Kidney tubule cell (primary cell): ENCODE data around the gene KY.

Source experiments
- DNase-seq: peaks from one replicate; pipeline ENCODE4 v3.0.0-alpha.2; 2018; ENCODE audit warnings: low spot score

The KY gene, protein sequence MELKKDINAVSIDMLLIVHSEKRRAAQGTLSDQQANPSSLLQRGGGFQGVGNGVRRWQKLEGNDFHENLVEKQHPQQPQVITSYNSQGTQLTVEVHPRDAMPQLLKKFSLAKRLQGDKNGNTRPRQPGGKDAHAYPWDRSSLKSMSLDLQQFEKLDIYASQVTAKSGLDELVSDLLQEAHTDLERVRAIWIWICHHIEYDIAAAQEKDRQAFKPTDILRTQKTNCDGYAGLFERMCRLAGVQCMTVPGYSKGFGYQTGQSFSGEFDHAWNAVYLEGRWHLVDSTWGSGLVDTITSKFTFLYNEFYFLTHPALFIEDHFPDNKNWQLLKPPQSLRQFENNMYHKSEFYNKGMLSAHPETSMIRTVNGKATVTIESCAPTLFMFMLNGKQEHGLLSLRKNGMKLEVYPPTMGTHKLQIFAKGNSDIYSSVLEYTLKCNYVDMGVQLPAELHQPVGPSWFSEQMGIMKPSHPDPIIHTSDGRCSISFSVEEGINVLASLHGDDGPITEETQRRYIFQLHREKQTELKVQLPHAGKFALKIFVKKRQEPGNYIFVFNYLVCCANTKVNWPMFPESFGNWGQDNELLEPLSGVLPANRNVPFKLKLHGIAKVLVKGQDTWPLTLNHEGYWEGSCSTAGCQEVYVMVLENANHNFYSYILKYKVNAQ

DNA sequence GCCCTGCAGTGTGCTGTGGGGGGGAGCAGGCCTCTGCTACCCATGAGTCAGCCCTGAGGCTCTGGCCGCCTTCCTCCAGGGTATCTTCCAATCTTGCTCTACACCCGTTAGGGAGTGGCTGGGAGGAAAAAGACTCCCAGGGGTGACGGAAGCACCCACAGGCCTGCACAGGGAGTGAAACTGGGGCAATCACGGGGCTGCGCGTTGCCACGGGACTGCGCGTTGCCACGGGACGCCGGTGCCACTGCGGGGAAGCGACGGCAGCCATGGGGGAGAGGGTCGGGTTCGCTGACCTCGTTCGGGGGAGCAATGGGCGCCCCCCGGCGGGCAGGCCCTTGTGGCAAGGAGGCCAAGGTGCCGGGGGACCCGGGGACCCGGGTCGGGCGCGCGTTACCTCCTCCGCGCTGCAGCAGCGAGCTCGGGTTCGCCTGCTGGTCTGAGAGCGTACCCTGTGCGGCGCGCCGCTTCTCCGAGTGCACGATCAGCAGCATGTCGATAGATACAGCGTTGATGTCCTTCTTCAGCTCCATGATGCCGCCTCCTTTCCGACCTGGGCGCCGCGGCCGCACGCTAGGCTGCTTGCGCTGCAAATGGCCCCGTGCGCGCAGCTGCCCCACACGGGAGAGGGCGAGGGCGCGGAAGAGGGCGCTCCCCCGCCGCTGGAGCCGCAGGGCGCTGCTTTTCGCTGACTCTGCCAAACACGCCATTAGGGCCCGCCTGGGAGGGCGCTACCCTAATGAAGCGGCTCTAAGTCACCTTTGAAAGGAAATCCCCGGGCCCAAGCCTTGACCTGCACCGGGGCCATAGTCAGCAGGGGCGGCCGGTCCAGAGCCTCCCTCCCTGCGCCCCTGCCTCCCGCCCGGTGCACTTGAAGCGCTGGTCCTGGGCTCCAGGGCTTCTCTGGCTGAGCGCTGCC, at the start of gene KY:
KY (minus strand) TSS at position 592 of the 916 bp plus-strand sequence; CDS start at position 530, 62 bp downstream.
- peak; percentile 73 for DNase-seq

DNA sequence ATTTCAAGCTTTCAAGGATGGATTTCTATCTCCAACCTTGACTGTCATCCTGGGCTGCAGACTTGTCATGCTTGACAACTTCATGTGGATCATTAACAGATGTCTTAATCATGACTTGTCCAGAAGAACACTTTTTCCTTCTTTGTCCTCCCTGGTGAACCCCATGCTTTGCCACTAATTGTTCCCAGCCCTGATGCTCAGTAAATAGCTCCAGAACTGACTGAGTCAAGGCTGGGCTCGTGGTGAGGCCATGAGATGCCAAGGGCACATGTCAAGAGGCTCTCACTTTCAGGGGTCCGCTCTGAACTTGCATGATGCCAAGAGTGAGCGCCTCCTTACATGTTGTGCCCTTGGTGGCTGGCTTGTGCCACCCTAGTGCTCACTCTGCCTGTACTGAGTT, 48.9 kb upstream of the KY start:
- peak; percentile 86 for DNase-seq

DNA sequence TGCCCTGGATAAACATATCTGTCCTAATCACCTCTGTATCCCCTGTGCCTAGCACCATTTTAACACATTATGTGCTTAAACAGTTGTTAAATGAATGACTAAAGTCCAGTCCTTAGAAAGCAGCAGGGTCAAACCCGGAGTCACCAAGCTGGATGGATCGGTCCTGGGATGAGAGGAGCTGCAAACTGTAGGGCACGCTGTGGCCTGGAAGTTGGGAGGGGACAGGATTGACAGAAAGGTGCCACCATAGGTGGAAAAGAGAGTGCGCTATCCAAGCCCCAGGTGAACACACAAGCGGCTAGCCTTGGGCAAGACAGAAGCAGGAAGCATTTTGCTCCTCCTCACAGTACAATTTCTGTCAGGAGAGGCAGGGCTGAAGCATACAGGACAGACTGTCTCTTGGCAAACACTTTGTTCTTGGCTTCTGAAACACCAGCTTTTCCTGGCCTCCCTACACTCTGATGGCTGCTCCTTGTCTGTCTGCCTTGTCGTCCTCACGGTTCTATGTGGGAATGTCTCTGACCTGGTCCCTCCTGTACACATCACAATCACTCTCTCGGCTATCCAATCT, 48.4 kb upstream of the KY start:
- no peak for DNase-seq

DNA sequence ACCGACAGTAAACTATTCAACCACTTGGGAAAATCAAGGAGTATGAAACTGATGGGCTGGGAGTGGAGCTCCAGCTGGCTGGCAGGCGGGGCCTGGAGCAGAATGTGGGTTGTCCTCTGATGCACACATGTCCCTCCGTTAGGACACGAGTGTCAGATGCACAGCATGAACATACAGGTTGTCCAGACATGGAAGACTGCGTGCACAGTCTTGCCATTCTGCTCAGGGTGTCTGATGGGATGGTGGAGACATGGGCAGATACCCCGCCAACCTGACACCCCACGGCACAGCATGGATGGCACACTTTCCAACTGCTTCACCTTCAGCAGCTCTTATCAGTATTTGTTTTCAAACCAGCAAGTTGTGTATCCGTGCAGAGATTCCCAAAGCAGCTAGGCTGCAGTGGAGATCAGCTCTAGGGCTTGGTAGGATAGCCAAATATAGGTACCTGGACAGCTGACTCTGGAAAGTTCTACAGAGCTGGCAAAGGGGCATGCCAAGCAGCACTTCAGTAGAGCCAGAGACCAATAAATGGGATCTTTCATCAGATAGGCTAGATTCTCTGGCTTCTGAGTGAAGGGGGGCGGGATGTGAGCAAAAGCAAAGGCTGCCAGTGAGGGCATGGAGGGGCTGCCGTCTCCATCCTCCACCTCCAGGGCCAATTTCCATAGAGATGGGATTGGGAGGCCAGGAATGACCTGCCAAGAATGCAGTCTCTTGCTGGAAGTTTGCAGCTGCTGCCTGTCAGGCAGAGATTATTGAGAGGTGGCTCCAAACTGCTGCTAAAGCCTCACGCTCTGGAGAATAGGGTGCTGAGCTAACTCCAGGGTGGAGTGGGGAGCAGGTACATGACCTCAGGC, 47.2 kb upstream of the KY start:
- DNase-seq: no peak

DNA sequence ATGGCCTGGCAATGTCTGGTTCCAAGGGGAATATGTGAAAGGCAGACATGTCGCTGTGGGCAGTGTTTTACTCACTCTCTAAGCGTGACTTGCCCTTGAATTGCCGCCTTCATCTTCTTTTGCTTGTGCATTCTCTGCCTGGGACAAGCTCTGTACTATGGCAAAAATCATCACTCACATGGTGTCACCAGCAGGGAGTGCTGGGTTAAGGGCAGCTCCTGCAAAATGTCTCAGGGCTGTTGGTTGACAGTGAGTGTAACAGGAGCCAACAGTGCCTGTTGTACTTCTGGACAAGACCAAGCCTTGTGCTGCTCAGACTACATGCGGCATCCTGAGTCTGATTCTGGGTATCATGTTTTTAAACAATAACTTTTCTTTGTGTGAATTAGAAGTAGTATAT, 45.3 kb upstream of the KY start:
- no peak for DNase-seq

DNA sequence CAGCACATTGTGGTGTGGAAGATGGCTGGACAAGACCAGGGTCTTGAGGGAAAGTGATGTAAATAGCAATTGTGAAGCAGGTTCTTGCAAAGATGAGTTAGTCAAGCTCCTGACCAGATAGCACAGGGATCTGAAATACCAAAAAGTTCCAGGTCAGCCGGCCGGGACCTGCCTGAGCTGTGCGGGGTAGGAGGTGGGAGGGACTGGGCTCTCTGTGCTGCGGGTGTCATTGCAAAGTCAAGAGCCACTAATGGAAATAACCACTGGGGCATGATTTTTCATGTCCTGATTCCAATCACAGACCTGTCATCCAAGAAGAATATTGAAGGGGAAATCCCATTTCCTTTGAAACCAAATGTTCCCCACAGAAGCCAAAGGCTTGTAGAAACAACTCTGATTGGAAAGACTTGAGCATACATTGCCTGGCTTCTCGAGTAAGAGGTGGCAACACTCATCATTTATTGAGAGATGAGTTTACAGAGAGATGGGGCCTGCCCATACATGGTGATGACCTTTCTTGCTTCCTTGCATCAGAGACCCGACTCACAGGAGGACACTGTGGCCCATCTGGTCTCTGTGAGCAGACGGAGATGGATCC, 44.2 kb upstream of the KY start:
- peak; percentile 30 for DNase-seq

DNA sequence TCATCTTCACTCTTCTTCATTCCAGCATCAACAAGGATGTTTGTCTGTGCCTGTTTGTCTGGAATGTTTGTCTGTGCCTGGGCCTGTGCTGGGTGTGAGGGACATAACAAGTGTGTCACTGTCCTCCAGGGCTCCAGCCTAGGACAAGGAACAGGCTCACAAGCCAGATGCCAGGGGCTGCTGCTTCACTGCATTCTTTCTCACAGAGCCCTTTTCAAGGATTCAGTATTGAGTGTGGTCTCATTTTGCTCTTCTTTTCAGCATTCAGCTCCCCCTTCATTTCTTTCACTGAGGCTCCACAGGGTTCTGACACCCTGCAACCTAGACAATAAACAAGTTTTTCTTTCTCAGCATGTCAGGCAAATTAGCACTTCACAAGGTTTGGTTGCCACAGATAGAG, 43.6 kb upstream of the KY start:
- DNase-seq: no peak

DNA sequence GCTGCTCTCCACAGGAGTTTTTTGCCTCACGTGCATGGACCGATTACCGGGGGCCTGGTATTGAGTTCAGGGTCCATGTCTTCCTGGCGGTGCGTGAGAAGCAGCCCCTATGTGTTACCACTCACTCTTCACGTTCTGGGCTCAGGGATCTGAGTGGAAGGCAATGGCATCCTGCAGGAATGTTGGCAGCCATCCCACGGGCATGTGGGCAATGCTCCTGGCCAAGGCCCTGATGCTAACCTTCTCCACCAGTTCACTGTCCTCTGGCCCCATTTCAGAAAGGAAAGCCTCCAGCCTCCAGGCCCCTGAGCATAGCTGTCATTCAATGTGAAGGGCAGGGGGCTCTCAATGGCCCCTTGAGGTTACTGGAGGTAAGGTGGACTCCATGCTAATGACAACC, 43.0 kb upstream of the KY start:
- peak; percentile 41 for DNase-seq

DNA sequence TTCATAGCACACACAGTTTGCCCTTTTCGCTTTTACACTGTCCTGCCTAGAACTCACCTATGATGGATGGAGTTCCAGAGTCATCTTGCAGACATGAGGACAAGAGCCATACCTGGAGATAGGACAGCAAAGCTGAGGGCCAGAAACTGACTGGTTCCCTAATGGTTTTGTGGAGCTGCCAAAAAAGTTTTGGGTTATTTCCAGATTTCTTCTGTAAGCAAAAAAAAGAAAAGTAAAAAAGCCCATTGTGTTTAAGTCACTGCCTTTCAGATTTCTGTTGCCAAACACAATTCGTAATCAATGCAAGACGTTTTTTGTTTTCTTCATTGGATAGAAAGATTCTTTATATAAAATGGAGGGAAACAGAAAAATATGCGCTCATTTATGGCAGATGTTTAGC, 42.4 kb upstream of the KY start:
- no peak for DNase-seq

DNA sequence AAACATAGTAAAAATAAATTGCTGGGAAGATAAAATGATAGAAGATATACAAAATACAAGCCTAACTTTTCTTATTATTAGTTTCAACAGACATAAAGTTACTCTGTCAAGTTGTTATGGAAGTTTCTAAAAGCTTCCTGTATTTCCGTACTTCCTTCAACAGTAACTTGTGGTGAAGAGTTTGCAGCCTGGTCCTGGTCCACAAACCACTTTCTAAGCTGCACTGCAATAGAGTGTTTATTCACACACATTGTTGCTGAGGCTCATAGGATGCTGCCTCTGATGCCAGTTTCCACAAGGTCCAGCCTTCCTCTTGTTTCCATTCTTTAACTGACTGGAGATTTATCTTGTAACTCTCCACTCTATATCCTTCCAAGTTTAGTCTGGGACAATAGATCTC, 39.4 kb upstream of the KY start:
- no peak for DNase-seq

DNA sequence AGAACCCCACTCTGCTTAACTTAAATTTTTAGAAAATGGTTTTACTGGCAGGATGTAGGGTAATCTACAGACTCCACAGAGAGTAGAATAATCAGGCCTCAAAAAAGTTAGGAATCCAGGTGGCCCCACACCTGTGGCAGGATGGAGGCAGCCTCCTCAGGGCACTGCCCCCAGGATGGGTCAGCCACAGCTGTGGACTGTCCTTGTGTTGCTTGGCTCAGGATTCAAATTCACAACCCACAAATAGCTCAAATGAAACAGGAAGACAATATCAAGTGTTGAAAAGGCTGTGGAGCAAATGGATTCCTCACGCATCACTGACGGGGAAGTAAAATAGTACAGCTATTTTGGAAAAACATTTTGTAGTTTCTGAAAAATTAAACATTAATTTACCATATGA, 36.8 kb upstream of the KY start:
- DNase-seq: no peak

DNA sequence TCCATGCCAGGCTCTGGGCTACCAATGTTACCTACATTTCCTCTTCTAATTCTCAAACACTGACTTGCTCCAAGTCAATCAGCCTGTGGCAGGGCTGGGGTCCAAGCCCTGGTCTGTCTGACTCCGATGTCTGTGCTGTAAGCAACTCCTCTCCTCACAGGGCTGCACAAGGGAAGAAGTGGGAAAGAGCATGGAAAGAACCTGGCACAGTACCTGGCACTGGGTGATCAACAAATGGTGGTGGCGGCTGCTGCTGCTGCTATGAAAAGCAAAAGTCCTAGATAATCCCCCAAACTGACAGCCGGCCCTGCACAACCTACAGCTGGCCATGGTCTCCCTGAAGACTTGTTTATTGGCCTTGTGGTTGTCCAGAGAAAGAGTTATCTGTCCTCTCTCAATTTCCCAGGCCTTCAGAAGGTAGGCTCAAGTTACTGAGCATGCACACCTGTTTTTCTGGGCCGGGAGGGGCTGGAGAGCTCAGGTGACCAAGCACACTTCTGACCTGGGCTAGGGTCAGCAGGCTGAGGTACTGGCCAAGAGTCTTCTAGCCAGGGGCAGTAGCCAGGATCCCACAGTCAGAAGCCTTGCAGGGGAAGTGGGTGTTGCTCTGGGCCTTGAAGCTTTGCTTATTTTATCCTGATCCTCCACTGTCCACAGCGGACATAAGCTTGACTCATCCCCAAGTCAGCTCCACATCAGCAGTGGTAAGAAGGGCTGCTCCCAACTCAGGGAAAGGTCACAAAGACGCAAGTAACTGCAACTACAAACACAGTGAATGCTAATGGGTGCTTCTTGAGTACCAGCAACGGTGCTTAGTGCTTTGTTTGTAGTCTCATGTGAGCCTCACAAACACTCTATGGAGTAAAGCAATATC, 35.3 kb upstream of the KY start:
- peak; percentile 42 for DNase-seq

DNA sequence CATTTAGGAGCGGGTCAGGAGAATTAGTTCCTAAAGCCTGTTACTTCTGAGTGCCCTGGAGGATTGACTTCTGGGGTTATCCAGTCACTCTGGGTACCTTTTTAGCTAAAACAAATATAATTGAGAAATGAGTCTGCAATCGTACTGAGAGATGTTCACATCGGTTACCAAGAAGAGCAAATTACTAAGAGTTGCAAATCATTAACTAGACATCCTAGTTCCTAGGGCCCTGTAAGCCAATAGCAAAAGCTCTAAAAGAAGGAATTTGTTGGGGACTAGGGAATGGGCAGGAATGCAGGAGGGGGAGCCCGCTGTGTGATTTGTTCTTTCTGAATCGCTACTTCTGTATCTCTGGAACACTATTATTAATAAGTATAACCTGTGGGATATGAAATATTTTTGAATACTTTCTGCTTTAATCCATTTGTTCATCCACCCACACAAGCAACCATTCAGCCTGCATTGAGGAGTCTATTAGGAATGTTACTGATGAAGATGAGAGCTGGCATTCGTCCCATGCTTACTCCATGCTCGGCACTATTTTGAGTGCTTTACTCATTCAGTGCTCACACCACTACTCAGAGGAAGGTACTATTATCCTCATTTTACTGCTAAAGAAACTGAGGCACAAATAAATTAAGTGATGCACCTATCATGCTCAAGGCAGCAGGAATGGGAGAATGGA, 31.5 kb upstream of the KY start:
- DNase-seq: peak; percentile 65

DNA sequence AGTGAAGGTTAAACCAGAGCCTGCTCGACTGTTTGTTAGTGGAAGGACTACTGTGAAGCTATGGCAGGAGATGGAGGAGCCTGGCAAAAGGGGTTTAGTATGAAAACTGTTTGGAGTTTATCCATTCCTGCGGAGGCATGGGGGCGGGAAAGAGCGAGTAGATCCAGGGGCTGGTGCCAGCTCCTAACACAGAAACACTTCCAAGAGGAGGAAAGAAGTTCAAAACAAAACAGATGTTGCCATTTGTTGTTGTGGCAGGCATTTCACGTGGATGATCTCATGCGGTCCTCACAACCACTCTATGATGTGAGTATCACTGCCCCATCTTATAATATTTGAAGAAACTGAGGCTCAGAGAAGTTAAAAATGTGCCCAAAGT, 30.7 kb upstream of the KY start:
- DNase-seq: no peak

DNA sequence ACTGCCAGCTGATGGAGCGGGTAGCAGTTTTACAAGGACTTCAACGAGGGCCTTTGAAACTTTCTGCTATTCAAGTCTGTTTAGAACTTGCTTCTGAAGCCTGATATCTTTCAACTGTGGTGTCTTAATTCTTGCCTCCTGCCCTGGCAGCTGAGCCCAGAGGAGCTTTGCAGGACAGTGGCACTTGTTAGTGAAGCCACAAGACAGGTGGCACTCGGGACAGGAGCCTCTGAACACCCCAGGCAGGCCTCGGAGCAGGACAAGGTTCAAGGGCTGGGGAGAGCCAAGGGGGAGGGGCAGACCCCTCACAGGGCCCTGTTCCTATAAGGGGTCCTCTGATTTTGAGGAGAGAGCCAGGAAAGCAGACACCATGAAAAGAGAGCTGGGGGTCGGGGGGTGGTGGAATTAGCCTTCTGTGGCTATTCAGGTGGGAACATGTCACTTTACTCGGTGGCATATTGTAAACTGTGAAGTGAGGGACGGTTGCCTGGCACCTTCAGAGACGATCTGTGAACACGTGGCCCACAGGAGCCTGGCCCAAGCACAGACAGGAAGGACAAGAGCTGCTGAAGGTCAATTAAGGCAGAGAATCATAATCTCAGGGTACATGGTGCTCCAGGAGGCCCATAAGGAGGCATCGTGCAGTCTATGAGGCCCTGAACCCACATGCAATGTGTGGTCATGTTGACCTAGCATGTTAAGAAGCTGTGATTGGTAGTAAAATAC, 30.1 kb upstream of the KY start:
- no peak for DNase-seq

DNA sequence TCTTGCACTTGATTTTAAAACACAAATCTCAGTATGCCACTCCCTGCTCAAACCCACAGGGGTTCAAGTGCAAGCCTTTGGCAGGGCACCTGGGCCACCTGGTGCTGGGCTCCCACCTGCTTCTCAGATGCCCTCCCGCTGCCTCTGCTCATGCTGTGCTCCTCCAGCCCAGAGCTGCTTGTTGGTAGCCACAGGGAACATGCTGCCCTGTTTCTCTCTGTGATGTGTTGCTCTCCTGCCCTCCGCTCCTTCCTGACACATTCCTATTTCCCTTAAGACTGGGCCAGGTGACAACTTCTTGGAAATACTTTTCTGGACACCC, 27.1 kb upstream of the KY start:
- DNase-seq: no peak

DNA sequence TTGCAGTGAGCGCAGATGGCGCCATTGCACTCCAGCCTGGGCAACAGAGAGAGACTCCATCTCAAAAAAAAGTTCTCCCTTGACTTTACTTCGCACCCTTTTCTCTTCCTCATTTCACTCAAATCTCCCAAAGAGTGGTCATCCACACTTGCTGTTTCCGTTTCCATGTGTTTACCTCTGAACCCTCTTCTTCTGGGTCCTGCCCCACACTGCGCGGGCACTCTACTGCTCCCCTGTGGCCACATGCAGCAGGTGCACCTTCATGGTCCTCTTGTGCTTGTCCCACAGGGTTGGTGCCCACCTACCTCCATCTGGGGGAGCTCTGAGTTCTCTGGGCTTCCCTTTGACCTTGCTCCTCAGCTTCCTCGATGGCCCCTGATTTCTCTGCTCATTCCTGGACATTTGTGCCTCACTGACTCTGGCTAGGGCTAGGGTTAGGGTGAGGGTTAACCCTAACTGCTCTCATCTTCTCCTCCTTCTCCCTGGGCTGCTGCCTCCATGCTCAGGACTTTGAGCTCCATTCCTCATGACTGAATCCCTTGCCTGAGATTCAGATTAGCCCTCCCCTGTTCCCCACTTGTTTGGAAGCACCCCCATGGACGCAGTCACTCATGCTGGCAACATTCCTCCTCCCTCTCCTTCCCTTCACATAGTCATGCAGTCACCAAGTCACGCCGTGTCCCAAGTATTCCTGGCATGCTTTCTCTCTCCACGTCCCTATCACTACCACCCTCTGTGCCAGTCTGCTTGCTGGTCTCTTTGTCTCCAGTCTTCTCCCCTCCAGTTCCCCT, 26.6 kb upstream of the KY start:
- no peak for DNase-seq

DNA sequence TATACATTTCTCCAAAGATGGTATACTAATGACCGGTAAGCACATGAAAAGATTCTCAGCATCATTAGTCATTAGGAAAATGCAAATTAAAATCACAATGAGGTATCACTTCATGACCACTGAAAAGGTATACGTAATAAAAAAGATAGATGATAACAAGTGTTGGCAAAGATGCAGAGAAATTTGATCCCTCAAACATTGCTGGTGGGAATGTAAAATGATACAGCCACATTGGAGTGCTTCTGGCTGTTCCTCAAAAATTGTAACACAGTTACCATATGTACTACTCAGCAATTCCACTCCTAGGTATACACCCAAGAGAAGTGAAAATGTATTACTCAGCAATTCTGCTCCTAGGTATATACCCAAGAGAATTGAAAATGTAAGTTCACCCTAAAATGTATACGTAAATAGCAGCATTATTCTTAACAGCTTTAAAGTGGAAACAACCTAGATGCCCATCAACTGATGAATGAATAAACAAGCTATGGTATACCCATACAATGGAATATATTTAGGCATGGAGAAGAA, 25.0 kb upstream of the KY start:
- no peak for DNase-seq
